ENCODE measurements around the gene TMEM26.

The TMEM26 gene

GRCh38 chr10:61458031-61458430 is 4.8 kb upstream of the TMEM26 start:
- DNase-seq (ENCODE audit: low spot score) = no peak

- DNase-seq (ENCODE audit: low spot score) = no peak
Observed at GRCh38 chr10:61456095-61456789, 3.1 kb upstream of the TMEM26 start.

- no peak for DNase-seq (ENCODE audit: low spot score)
Observed at GRCh38 chr10:61455656-61456055, 2.5 kb upstream of the TMEM26 start.

GRCh38 chr10:61454541-61454940 is 1.4 kb upstream of the TMEM26 start:
- no peak for DNase-seq (ENCODE audit: low spot score)

GRCh38 chr10:61452151-61452651 is 980 bp downstream of the TMEM26 start:
- no peak for DNase-seq (ENCODE audit: low spot score)

- no peak for DNase-seq (ENCODE audit: low spot score)
Observed at GRCh38 chr10:61451357-61451756, 1.8 kb downstream of the TMEM26 start.

- DNase-seq (ENCODE audit: low spot score) = no peak
Observed at GRCh38 chr10:61448841-61449600, 4.2 kb downstream of the TMEM26 start.

- DNase-seq (ENCODE audit: low spot score) = no peak
Observed at GRCh38 chr10:61448091-61448490, 5.1 kb downstream of the TMEM26 start.

- DNase-seq (ENCODE audit: low spot score) = no peak
Observed at GRCh38 chr10:61439058-61439609, 14.0 kb downstream of the TMEM26 start.

GRCh38 chr10:61438141-61438988 is 14.8 kb downstream of the TMEM26 start:
- no peak for DNase-seq (ENCODE audit: low spot score)

- no peak for DNase-seq (ENCODE audit: low spot score)
Observed at GRCh38 chr10:61423178-61423577, 30.0 kb downstream of the TMEM26 start.

- DNase-seq (ENCODE audit: low spot score) = no peak
Observed at GRCh38 chr10:61417661-61418060, 35.5 kb downstream of the TMEM26 start.

GRCh38 chr10:61415824-61416223 is 37.4 kb downstream of the TMEM26 start:
- no peak for DNase-seq (ENCODE audit: low spot score)

GRCh38 chr10:61411706-61412105 is 41.5 kb downstream of the TMEM26 start:
- DNase-seq (ENCODE audit: low spot score) = no peak

- DNase-seq (ENCODE audit: low spot score) = no peak
Observed at GRCh38 chr10:61410353-61411070, 42.7 kb downstream of the TMEM26 start.

GRCh38 chr10:61409157-61409556 is 44.0 kb downstream of the TMEM26 start:
- DNase-seq (ENCODE audit: low spot score) = no peak

GRCh38 chr10:61408105-61408504 is 45.1 kb downstream of the TMEM26 start:
- DNase-seq (ENCODE audit: low spot score) = no peak

GRCh38 chr10:61406736-61407135 is 46.4 kb downstream of the TMEM26 start:
- no peak for DNase-seq (ENCODE audit: low spot score)

GRCh38 chr10:61406242-61406641 is 46.9 kb downstream of the TMEM26 start:
- DNase-seq (ENCODE audit: low spot score) = no peak

- DNase-seq (ENCODE audit: low spot score) = no peak
Observed at GRCh38 chr10:61404751-61405150, 48.4 kb downstream of the TMEM26 start.

- DNase-seq (ENCODE audit: low spot score) = no peak
Observed at GRCh38 chr10:61400524-61400923, 52.7 kb downstream of the TMEM26 start.

- DNase-seq (ENCODE audit: low spot score) = no peak
Observed at GRCh38 chr10:61399406-61399805, 53.8 kb downstream of the TMEM26 start.
